ENCODE measurements around the gene ANKRD39. TPM values are rescaled to one million over a fixed set of nuclear protein-coding genes. Genes with fewer than 3 reads are reported as not detected.

Gene ANKRD39
- total and polyA plus RNA-seq, 10 donors = 13.6 to 32.2 (median 20.4) TPM

DNA sequence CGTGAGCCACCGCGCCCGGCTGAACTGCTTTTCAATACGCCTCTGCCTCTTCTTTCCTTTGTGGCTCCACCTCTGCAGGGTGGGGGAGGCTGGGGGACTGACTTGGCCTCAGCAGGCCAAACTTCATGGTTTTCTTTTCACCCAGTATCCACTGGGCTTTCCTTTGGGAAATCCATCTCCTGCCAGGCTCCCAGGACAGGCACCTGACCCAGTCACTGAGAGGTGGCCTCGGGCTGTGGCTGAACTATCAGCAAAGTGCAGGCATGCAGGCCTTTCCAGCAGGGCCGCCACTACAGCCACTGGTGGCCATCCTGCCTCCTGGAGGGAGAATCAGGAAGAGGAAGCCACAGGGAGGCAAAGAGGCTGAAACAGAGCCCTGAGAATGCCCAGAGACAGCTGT lies 45.5 kb upstream of the ANKRD39 start:
- no peak for DNase-seq
- intact Hi-C loops (cut with DNase I; ENCODE audit: low total_unique reads) = no loop called here
- peaks cover 0 to 58% (median 32%) of the 10 kb centered on the region in 6 donors for H3K4me1 ChIP-seq
- no peaks in the 10 kb centered on the region for H3K9me3 ChIP-seq
- no peaks in the 10 kb centered on the region for H3K36me3 ChIP-seq
- H3K27ac ChIP-seq = no peak overlapping the region
- H3K27me3 ChIP-seq (replicated peaks in 1 of 7) = no peaks in the 10 kb centered on the region
- no peak overlapping the region for H3K4me3 ChIP-seq
- WGBS, 5 donors = 82 to 88% (median 86%) methylated on average over 7 of the region's 7 CpGs
- TF ChIP-seq POLR2AphosphoS5 (IDR thresholded peaks at IDR 0.05) = no peak
- TF ChIP-seq CTCF (IDR thresholded peaks at IDR 0.05 in 8 of 11, conservative IDR thresholded peaks at IDR 0.05 in 3 of 11) = no peak
- TF ChIP-seq POLR2A (IDR thresholded peaks at IDR 0.05) = no peak

DNA sequence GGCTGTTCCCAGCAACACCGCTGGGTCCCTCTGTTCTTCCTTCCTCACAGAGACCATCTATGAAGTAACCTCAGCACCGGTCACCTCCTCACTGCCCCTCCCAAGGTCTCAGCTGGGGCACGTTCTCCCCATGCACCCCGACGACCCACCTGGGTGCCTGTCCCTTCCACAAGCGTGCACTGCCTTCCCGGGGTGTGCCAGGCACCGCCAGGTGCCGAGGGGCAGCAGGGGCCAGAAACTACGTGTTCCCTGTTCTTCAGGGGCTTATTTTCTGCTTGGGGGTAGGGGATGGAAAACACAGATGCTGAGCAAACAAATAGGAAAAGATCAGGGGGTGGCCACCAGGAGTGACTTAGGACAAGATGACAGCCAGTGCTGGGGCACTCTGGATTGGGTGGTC lies 42.4 kb upstream of the ANKRD39 start:
- Histone ChIP-seq H3K4me3 (no peak overlapping the region), H3K36me3 (no peaks in the 10 kb centered on the region), H3K9me3 (no peaks in the 10 kb centered on the region), H3K4me1 (peaks cover 8 to 67% (median 40%) of the 10 kb centered on the region in 6 donors), H3K27me3 (replicated peaks in 1 of 7) (no peaks in the 10 kb centered on the region), H3K27ac (peak overlapping the region in 2 of 8 donors; percentile 15 to 55)
- no peak for DNase-seq
- intact Hi-C loops (cut with DNase I; ENCODE audit: low total_unique reads) = no loop called here
- TF ChIP-seq CTCF (IDR thresholded peaks at IDR 0.05 in 8 of 11, conservative IDR thresholded peaks at IDR 0.05 in 3 of 11) = no peak
- 63 to 90% (median 76%) methylated on average over 10 of the region's 10 CpGs for WGBS, 5 donors

DNA sequence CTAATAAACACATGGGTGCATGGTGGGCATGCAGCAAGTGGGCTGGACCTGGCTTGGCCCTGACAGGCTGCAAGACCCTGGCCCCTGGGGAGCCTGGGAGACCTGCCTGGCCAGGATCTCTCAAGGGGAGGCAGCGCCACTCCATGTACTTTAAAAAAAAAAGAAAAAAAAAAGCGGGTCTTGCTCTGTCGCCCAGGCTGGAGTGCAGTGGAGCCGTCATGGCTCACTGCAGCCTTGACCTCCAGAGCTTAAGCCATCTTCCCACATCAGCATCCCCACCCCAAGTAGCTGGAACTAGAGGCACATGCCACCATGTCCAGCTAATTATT lies 41.6 kb upstream of the ANKRD39 start:
- H3K4me3 ChIP-seq = no peak overlapping the region
- no peaks in the 10 kb centered on the region for H3K27me3 ChIP-seq (replicated peaks in 1 of 7)
- intact Hi-C loops (cut with DNase I; ENCODE audit: low total_unique reads) = no loop called here
- peaks cover 8 to 71% (median 42%) of the 10 kb centered on the region in 6 donors for H3K4me1 ChIP-seq
- DNase-seq = no peak
- 71 to 84% (median 75%) methylated on average over 4 of the region's 4 CpGs for WGBS, 5 donors
- H3K9me3 ChIP-seq = no peaks in the 10 kb centered on the region
- TF ChIP-seq POLR2AphosphoS5 (IDR thresholded peaks at IDR 0.05) (no peak), POLR2A (IDR thresholded peaks at IDR 0.05) (no peak), CTCF (IDR thresholded peaks at IDR 0.05 in 8 of 11, conservative IDR thresholded peaks at IDR 0.05 in 3 of 11) (no peak)
- peak overlapping the region in 4 of 8 donors; percentile 22 to 64 (median 44) for H3K27ac ChIP-seq
- H3K36me3 ChIP-seq = no peaks in the 10 kb centered on the region

DNA sequence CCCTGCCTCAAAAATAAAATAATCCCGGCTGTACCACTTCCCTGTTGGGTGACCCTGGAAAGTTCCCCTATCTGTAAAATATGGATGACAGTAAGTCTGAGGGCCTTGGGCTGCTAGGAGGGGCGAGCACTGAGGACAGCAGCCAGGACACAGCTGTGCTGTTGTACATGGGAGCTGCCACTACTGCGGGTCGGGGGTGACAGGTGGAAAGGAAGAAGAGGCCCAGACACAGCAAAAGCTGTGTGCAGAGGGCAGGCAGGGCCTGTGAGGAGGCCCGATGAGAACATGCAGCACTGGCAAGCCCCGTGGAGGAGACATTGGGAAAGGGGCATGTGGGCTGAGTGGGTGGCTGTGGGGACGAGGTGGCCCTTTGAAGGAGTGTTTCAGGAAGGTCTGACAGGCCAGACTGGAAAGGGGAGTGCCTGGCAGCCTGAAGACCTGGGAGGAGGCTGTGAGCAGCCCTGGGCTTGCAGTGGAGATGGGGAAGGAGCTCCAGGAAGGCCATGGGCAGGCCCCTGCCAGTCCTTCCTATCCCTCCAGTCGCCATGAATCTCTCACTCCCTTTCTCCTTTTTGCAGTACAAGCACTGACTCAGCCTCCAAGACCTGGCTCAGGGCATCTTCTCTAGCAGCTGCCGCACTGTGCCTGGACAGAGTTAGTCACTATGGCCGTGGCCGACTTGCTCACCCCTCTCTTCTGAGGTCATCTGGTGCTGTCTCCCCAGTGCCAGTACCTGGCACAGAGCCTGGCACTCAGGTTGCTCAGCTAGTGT lies 41.0 kb upstream of the ANKRD39 start:
- Histone ChIP-seq H3K27me3 (replicated peaks in 1 of 7) (no peaks in the 10 kb centered on the region), H3K4me1 (peaks cover 8 to 69% (median 42%) of the 10 kb centered on the region in 6 donors), H3K27ac (peak overlapping the region in 6 of 8 donors; percentile 22 to 64 (median 42)), H3K9me3 (no peaks in the 10 kb centered on the region), H3K4me3 (no peak overlapping the region), H3K36me3 (no peaks in the 10 kb centered on the region)
- TF ChIP-seq CTCF (IDR thresholded peaks at IDR 0.05 in 8 of 11, conservative IDR thresholded peaks at IDR 0.05 in 3 of 11) (no peak), POLR2A (IDR thresholded peaks at IDR 0.05) (no peak), POLR2AphosphoS5 (IDR thresholded peaks at IDR 0.05) (peak in 1 of 3 donors; percentile 6)
- DNase-seq = no peak
- intact Hi-C loops (cut with DNase I; ENCODE audit: low total_unique reads) = no loop called here
- WGBS, 5 donors = 63 to 74% (median 66%) methylated on average over 11 of the region's 11 CpGs
